HG02642 (cell line): ENCODE results near the gene SLC35F3.
A peak's percentile ranks its signal among the peaks of the same experiment; 100 is the strongest.
"Not testable (repeated sequence)": the region's sequence is repeated elsewhere in the genome, so short reads cannot be mapped to it uniquely, and the experiment has no call there.

Experiments
- ATAC-seq: cut with Tn5 transposase; IDR thresholded peaks from one replicate; pipeline ENCODE4 v1.9.1; 2021; ENCODE audit warnings: mild to moderate bottlenecking; ENCODE audit not compliant: unreplicated experiment, poor library complexity

The SLC35F3 gene

GRCh38 chr1:234271243-234271606 is 366.7 kb downstream of the SLC35F3 start:
- ATAC-seq: peak; percentile 95

GRCh38 chr1:234272656-234273312 is 368.3 kb downstream of the SLC35F3 start:
- ATAC-seq: no peak

GRCh38 chr1:234273981-234274380 is 369.5 kb downstream of the SLC35F3 start:
- no peak for ATAC-seq

- no peak for ATAC-seq
These were observed 371.8 kb downstream of the SLC35F3 start for GRCh38 chr1:234276151-234276788.

GRCh38 chr1:234277161-234277868 is 372.8 kb downstream of the SLC35F3 start:
- no peak for ATAC-seq

GRCh38 chr1:234279021-234279420 is 374.5 kb downstream of the SLC35F3 start:
- ATAC-seq: no peak

GRCh38 chr1:234280500-234280899 is 376.0 kb downstream of the SLC35F3 start:
- ATAC-seq: no peak

GRCh38 chr1:234281826-234282489 is 377.5 kb downstream of the SLC35F3 start:
- no peak for ATAC-seq

- no peak for ATAC-seq
These were observed 381.7 kb downstream of the SLC35F3 start for GRCh38 chr1:234286206-234286605.

GRCh38 chr1:234288946-234289345 is 384.5 kb downstream of the SLC35F3 start:
- ATAC-seq: no peak

- no peak for ATAC-seq
These were observed 385.2 kb downstream of the SLC35F3 start for GRCh38 chr1:234289538-234290305.

GRCh38 chr1:234292011-234292410 is 387.5 kb downstream of the SLC35F3 start:
- ATAC-seq: no peak

GRCh38 chr1:234292548-234292947 is 388.1 kb downstream of the SLC35F3 start:
- ATAC-seq: no peak

- no peak for ATAC-seq
These were observed 389.8 kb downstream of the SLC35F3 start for GRCh38 chr1:234294109-234294817.

- ATAC-seq: no peak
These were observed 390.6 kb downstream of the SLC35F3 start for GRCh38 chr1:234295068-234295467.

- no peak for ATAC-seq
These were observed 391.1 kb downstream of the SLC35F3 start for GRCh38 chr1:234295626-234296025.

GRCh38 chr1:234296496-234296895 is 392.0 kb downstream of the SLC35F3 start:
- ATAC-seq: no peak

GRCh38 chr1:234297668-234298067 is 393.2 kb downstream of the SLC35F3 start:
- no peak for ATAC-seq

GRCh38 chr1:234300096-234300495 is 395.6 kb downstream of the SLC35F3 start:
- ATAC-seq: no peak

GRCh38 chr1:234301663-234302062 is 397.2 kb downstream of the SLC35F3 start:
- not testable (repeated sequence) for ATAC-seq
